Measurements from ENCODE around the gene HMGN4.

Gene HMGN4

DNA sequence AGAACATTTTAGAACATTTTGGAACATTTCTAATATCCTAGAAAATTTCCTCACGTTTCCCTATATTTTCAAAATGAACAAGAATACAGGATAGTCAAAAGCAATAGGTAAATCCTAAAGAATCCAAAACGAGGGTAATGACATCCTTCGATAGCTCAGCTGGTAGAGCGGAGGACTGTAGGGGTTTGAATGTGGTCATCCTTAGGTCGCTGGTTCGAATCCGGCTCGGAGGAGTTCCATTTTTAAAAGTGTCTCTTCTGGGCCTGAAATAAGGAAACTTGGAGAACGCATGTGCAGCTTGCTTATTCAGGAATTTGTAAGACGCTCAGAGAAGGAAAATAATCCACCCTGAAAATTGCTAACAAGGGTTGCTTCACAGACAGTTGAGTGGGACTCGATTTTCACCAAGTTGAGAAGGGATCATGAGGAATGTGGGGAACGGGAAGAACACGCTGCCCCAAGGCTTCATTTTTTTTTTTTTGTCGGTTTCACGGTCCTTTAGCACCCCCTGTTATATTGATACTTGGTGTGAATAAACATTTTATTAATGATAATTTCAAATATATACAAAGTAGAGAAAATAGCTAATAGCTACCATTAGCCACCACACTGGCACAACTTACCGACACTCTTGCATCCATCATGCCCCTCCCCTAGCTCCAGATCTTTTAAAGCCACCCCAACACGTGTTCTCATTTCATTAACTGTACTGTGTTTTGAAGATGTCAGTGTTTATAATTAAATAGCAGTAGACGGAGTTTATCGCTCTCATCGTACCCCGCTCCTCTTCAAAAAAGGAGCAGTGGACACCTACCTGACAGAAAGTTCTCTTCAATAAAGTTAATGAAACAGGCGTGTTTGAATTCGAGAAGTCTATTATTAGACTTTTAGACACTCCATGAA lies 56.8 kb downstream of the HMGN4 start:
- TF ChIP-seq L3MBTL2 (conservative IDR thresholded peaks at IDR 0.05) (peak; percentile 34; the same call in 1 of the 2 replicates), TARDBP (IDR thresholded peaks at IDR 0.05) (no peak), LEF1 (IDR thresholded peaks at IDR 0.05; ENCODE audit: borderline replicate concordance) (no peak), ELF4 (IDR thresholded peaks at IDR 0.05) (no peak), PKNOX1 (IDR thresholded peaks at IDR 0.05) (no peak), CTBP1 (IDR thresholded peaks at IDR 0.05; ENCODE audit: borderline replicate concordance) (0 out of 2 replicates have a peak, but pooled peaks have one; percentile 24), FOXM1 (IDR thresholded peaks at IDR 0.05; ENCODE audit: borderline replicate concordance) (no peak)
- DNase-seq (ENCODE audit: extremely low spot score), result no peak
- CTCF ChIA-PET, result interaction anchor here (0.5 to 3.4 kb wide), 19 partner anchors 9 to 642 kb away, joined by 3 to 27 read pairs (median 4); no protein-coding TSS in a partner anchor
- POLR2A ChIA-PET, result interaction anchor here (0.6 to 4.6 kb wide), 23 partner anchors 10 to 1470 kb away, joined by 3 to 43 read pairs (median 4); a partner anchor contains a TSS

- peak; percentile 74 for DNase-seq (ENCODE audit: extremely low spot score)
- POLR2A ChIA-PET, result interaction anchor here (0.5 to 4.6 kb wide), 25 partner anchors 9 to 1469 kb away, joined by 3 to 43 read pairs (median 4); partner anchors contain the start of gene HMGN4
- CTCF ChIA-PET, result interaction anchor here (0.5 to 3.4 kb wide), 17 partner anchors 10 to 1185 kb away, joined by 3 to 27 read pairs (median 4); no protein-coding TSS in a partner anchor
- TF ChIP-seq L3MBTL2 (conservative IDR thresholded peaks at IDR 0.05) (no peak), ARNT (IDR thresholded peaks at IDR 0.05) (no peak), BHLHE40 (IDR thresholded peaks at IDR 0.05; ENCODE audit: borderline replicate concordance) (no peak), FOXK2 (IDR thresholded peaks at IDR 0.05) (no peak)
Observed at GRCh38 chr6:26595669-26596269, 57.6 kb downstream of the HMGN4 start.
